IPS-NIHi7 (cell line): ENCODE results near the gene POLRMT.
"Not testable (repeated sequence)": the region's sequence is repeated elsewhere in the genome, so short reads cannot be mapped to it uniquely, and the experiment has no call there.

Experiments used
- DNase-seq: peaks from one replicate; pipeline ENCODE4 v3.0.0; 2012; ENCODE audit warnings: mixed read lengths; ENCODE audit errors: extremely low spot score

Gene POLRMT

GRCh38 chr19:628168-628567 lies 5.2 kb downstream of the POLRMT start:
- DNase-seq: peak; percentile 74

GRCh38 chr19:626566-626965 lies 6.8 kb downstream of the POLRMT start:
- not testable (repeated sequence) for DNase-seq

- no peak for DNase-seq
Measured at GRCh38 chr19:625257-625656, 8.1 kb downstream of the POLRMT start.

- no peak for DNase-seq
Measured at GRCh38 chr19:624433-625109, 8.8 kb downstream of the POLRMT start.

- DNase-seq: no peak
Measured at GRCh38 chr19:623974-624373, 9.4 kb downstream of the POLRMT start.

GRCh38 chr19:623175-623916 lies 10.0 kb downstream of the POLRMT start:
- DNase-seq: no peak

GRCh38 chr19:622666-623065 lies 10.7 kb downstream of the POLRMT start:
- DNase-seq: no peak

GRCh38 chr19:621819-622218 lies 11.5 kb downstream of the POLRMT start:
- no peak for DNase-seq

- not testable (repeated sequence) for DNase-seq
Measured at GRCh38 chr19:621191-621590, 12.1 kb downstream of the POLRMT start.

GRCh38 chr19:620166-620862 lies 13.0 kb downstream of the POLRMT start:
- DNase-seq: no peak

- DNase-seq: no peak
Measured at GRCh38 chr19:619286-620002, 13.9 kb downstream of the POLRMT start.

- DNase-seq: no peak
Measured at GRCh38 chr19:618674-619285, 14.6 kb downstream of the POLRMT start.

GRCh38 chr19:618247-618619 lies 15.1 kb downstream of the POLRMT start:
- no peak for DNase-seq

- DNase-seq: no peak
Measured at GRCh38 chr19:617551-618246, 15.6 kb downstream of the POLRMT start.

- DNase-seq: no peak
Measured at GRCh38 chr19:616747-617526, 16.4 kb downstream of the POLRMT start.

- no peak for DNase-seq
Measured at GRCh38 chr19:616062-616700, 17.2 kb downstream of the POLRMT start.

GRCh38 chr19:615619-616018 lies 17.7 kb downstream of the POLRMT start:
- no peak for DNase-seq

GRCh38 chr19:613732-614567 lies 19.4 kb downstream of the POLRMT start:
- DNase-seq: no peak

GRCh38 chr19:612941-613340 lies 20.4 kb downstream of the POLRMT start:
- no peak for DNase-seq
